Epidermal melanocyte (primary cell): ENCODE results near the gene EEF1AKMT1.
"Not testable (repeated sequence)": the region's sequence is repeated elsewhere in the genome, so short reads cannot be mapped to it uniquely, and the experiment has no call there.

ENCODE experiments used
- DNase-seq: peaks from one replicate; pipeline ENCODE4 v3.0.0; 2011; ENCODE audit warnings: low spot score; ENCODE audit not compliant: insufficient read length

The EEF1AKMT1 gene

DNA sequence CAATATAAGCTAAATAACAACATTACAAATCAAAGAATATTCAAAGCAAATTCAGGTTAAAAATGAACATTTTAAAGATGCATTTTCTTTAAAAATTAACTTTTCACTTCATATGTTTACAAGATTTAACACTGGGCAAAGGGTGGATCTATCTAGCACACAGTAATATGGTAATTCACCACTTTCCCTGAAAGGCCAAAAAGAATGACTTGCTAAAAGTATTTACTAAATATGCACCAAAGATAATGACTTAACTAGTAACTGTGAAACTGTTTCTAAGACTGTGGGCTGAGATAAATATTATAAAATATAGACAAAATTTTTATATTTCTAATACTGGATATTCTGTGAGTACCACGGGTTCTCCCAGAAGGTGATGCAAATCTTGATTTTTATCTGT lies 4.5 kb upstream of the EEF1AKMT1 start:
- DNase-seq: no peak

- DNase-seq: no peak
Measured at GRCh38 chr13:20776751-20777150, 3.0 kb upstream of the EEF1AKMT1 start.

DNA sequence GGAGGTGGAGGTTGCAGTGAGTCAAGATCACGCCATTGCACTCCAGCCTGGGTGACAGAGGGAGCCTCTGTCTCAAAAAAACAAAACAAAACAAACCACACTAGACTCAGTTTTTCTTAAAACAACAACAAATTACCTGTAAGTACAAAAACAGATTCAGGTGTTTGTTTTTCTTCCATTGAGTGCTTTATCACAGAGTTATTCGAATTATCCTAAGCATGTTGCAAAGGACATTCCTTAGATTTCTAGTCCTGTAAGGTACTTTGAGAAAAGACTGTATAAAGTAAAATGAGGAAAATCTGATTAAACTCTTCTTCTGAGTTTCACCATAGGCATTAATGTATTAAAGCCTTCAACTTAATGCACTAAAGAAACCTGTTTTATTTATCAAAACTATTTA lies 2.2 kb upstream of the EEF1AKMT1 start:
- DNase-seq: no peak

- no peak for DNase-seq
Measured at GRCh38 chr13:20774746-20775145, 985 bp upstream of the EEF1AKMT1 start.

DNA sequence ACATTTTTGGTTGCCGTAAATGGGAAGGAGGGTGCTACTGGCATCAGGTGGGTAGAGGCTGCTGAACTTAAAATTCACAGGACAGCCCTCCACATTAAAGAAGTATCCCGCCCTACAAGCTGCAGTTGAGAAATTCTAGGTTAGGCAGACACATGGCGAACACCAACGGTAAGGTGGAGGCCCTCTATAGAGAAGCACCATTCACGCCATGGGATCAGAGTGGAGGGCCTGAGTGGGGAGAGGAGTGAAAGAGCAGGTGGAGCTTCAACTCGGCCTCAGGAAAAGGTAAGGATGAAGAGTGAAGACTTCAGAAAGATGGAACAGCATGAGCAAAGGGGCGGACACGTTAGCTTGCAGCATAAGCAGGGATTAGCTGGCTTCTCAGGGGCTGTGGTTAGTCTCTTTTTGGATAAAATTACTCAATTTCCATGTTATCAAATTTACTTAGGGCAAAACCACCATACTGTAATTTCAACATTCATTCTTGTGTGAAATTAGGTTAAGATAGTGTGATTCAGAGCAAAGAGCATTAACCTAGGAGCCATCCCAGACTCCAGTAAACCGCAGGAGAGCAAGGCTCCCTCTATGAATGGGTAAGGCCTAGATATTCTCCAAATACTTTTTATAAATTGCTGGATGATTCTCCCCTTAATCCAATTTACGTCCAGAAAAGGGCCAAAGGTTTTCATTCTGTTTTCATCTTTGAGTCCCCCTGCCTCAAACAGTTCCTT lies 1.2 kb downstream of the EEF1AKMT1 start:
- no peak for DNase-seq

DNA sequence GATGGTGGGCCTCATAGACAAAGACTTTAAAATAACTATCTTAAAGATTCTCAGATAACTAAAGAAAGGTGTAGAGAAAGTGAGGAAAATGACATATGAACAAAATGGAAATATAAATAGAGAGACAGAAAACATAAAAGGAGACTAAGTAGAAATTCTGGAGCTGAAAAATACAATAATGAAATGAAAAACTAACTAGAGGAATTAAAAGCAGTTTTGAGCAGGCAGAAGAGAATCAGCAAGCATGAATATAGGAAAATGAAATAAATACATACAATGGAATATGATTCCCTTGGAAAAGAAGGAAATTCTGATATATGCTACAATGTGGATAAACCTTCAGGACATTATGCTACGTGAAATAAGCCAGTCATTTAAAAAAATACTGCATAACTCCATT lies 3.9 kb downstream of the EEF1AKMT1 start:
- DNase-seq: no peak

DNA sequence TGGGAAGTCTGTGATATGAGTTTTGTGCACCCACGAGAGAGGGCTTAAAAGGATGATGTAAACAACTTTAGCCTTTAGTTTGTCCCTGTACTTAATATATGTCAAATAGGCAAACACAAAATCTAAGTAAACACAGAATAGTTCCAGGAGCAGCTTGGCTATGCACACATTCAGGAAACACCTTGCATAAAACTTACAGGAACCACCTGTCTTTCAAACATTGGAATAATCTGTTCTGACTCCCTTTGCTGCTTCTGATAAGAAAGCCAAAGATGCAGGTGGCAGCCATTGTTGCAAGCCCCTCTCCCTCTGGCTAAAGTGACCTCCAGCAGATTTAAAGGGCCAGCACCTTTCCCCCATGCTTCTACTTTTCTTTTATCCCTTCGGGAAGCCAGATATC lies 4.7 kb downstream of the EEF1AKMT1 start:
- DNase-seq: no peak

DNA sequence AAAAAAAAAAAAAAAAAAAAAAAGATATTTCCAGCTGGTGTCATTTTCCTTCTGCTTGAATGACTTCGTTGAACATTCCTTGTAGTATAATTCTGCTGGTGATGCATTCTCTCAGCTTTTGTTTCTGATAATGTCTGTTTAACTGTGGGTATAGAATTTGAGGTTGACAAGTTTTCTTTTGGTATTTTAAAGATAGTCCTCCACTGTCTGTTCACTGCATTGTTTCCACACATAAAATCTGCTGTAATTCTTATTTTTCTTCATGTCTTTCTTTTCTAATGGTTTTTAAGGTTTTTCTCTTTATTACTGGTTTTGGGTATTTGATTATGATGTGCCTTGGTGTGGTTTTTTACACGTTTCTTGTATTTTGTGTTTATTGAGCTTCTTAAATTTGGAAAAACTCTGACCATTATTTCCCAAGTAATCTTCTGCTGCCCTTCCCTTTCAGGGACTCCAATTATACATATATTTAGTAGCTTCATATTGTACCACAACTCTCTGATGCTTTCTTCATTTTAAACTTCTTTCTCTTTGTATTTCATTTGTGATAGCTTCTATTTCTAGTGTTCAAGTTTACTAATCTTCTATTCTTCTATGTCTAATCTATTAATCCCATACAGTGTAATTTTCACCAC lies 6.3 kb downstream of the EEF1AKMT1 start:
- no peak for DNase-seq

DNA sequence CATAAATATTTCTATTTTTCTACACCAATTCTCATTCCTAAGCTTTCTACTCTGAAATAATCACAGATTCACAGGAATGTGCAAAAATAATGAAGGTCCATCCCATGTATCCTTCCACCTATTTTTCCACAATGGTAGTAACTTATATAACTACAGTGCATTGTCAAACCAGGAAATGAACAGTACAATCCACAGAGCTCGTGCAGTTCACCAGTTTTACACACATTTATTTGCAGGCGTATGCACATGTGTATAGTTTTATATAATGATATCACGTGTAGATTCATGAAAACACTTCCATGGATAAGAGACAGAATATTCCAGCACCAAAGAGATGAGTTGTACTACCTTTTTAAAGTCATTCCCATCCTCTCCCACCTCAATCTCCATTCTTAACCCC lies 12.9 kb downstream of the EEF1AKMT1 start:
- DNase-seq: no peak

DNA sequence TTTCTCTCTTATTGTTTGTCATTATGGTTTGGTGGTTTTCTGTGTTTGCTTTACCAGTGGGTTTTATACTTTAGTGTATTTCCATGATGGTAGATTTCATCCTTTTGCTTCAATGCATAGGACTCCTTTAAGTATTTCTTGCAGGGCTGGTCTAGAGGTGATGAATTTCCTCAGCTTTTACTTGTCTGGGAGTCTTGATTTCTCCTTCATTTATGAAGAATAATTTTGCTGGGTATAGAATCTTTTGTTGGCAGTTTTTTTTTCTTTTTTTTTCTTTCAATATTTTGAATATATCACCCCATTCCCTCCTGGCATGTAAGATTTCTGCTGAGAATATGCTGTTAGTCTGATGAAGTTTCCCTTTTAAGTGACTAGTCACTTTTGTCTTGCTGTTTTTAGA lies 19.8 kb downstream of the EEF1AKMT1 start:
- no peak for DNase-seq

DNA sequence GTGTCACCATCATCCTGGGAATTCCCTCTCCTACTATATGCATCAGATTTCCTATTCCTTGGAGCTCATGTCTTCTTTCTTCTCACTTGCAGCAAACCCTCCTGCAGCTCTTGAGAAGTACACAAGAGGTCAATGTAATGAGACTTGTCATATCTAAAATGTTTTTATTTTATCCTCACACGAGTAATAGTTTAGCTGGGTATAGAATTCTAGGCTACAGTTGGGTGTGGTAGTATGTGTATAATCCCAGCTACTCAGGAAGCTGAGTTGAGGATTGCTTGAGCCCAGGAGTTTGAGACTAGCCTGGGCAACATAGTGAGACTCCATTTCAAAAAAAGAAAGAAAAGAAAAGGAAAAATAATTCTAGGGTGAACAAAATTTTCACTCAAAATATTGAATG lies 24.4 kb downstream of the EEF1AKMT1 start:
- DNase-seq: no peak

- DNase-seq: not testable (repeated sequence)
Measured at GRCh38 chr13:20743830-20744404, 29.8 kb downstream of the EEF1AKMT1 start.

GRCh38 chr13:20740021-20740420 lies 33.7 kb downstream of the EEF1AKMT1 start:
- no peak for DNase-seq

DNA sequence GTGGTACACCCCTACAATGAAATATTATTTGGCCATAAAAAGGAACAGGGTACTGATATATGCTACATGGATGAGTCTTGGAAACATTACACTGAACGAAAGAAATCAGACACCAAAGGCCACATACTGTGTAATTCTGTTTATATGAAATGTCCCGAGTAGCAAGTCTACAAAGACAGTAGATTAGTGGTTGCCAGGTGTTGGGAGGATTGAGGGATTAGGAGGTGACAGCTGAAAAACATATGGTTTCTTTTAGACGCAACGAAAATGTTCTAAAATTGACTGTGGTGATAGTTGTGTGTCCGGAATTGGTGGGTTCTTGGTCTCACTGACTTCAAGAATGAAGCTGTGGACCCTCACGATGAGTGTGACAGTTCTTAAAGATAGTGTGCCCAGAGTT lies 35.1 kb downstream of the EEF1AKMT1 start:
- DNase-seq: no peak

DNA sequence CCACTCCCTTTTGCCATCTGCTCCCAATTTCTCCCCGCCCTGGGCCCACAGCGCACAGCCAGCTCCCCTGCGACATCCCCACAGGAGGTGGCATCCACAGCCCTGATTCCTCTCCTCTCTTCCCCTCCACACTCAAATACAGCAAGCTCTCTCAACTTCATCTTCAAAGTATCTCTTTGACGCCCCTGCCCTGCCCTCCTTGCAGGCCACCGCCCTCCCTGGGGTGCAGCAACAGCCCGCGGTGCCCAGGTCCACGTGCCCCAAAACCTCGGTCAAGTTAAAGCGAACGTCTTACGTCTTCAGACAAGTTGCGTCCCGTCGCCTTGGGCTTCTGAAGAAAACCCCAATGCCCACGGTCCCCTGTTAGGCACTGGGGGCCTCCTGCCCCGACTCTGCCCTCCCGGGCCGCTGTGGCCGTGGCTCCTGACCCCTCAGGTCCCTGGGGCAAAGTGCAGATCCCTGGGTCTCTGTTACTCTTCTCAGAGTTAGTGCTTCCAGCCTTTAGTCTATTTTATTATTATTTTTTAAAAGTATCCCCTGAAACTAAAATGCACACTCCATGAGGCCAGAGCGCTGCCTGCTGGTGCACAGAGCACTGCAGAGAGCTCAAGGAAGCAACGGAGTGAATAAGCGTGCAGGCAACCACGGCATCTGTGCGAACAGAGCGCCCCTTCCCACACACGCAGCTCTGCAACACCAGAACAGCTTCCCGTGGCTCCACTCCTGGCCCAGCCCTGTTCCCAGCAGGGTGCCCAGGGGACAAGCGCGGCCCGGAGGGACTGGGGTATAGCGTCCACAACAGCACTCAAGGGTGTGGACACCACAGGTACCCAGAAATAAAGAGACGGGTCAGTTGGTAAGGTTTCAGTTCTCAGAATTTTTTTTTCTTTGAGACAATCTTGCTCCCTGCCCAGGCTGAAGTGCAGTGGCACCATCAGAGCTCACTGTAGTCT lies 43.9 kb downstream of the EEF1AKMT1 start:
- DNase-seq: no peak

- no peak for DNase-seq
Measured at GRCh38 chr13:20728579-20729311, 45.0 kb downstream of the EEF1AKMT1 start.

DNA sequence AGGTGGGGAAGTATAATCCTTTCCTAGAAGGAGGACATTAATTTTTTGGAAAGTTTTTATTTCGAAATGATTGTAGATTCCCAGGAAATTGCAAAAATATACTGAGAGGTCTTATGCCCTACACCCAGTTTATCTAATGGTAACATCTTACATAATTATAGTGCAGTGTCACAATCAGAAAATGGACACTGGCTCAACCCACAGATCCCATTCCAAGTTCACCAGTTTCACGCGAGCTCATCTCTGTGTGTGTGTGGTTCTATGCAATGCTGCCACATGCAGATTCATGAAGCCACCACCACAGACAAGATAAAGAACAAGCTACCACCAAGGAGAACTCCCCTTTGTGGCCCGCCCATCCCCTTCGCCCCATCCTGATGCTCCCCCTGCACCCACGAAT lies 45.9 kb downstream of the EEF1AKMT1 start:
- no peak for DNase-seq

DNA sequence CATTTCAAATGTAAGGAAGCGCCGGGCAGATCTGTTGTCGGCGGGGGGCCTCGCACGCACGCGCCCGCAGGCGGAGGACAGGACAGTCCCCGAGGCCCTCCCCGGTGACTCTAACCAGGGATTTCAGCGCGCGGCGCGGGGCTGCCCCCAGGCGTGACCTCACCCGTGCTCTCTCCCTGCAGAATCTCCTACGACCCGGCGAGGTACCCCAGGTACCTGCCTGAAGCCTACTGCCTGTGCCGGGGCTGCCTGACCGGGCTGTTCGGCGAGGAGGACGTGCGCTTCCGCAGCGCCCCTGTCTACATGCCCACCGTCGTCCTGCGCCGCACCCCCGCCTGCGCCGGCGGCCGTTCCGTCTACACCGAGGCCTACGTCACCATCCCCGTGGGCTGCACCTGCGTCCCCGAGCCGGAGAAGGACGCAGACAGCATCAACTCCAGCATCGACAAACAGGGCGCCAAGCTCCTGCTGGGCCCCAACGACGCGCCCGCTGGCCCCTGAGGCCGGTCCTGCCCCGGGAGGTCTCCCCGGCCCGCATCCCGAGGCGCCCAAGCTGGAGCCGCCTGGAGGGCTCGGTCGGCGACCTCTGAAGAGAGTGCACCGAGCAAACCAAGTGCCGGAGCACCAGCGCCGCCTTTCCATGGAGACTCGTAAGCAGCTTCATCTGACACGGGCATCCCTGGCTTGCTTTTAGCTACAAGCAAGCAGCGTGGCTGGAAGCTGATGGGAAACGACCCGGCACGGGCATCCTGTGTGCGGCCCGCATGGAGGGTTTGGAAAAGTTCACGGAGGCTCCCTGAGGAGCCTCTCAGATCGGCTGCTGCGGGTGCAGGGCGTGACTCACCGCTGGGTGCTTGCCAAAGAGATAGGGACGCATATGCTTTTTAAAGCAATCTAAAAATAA lies 52.1 kb downstream of the EEF1AKMT1 start:
- DNase-seq: peak; percentile 19

DNA sequence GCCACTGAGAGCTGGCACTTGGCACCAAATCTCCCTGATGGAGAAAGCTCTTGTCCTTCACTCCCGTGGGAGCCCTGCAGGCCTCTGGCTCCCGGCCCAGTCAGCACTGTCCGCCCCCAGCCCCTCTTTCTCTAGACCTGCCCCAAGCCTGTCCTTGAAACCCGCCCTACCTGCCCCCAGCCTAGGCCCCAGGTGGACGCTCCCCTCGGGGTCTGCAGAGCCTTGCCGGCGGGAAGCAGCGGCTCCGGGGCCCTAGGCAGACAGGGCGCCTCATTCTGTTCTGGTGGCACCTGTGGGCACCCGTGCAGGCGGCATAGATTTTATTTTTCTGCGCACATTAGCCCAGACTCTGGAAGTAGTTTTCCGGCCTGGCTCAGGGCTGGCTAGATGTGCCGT lies 52.7 kb downstream of the EEF1AKMT1 start:
- DNase-seq: no peak

DNA sequence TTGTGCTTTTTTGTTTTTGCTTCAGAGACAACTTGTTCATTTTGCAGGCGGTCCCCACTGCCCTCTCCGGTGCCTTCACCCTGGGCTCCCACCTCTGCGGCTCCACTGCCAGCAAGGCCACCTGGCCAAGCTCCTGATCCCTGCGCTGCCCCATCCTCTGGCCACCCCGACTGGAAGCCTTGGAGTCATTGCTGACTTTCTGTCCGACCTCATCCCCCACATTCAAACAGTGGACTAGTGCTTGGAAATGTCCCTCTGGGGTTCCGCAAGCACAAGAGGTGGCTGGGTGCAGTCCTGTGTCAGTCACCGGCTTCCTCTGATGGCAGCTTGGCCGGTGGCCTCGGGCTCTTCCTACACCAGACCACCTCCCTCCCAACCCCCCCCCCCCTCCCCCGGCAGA lies 53.3 kb downstream of the EEF1AKMT1 start:
- no peak for DNase-seq
